Activated naive CD4-positive, alpha-beta T cell treated with anti-CD3 and anti-CD28 coated beads, Interleukin-2, amount 10 ng/mL, durations not matched to agents 7 days and 5 days (primary cell): ENCODE measurements around the gene RNU1-3.
"Not testable (repeated sequence)": the region's sequence is repeated elsewhere in the genome, so short reads cannot be mapped to it uniquely, and the experiment has no call there.

Source experiments
- CTCF ChIA-PET: fragments of 350-600 bp; sonication (Branson Sonifier 250); formaldehyde crosslinking; loops from one replicate; lab custom pipeline; 2021; ENCODE audit warnings: antibody characterized with exemption; lab: Charles Lee
- DNase-seq: peaks from one replicate; pipeline ENCODE4 v3.0.0-alpha.2; 2020
- H3K27ac Mint-ChIP-seq: one replicate; pipeline ENCODE4 v1.8.0; 2021; ENCODE audit warnings: mild to moderate bottlenecking, moderate library complexity, mixed read lengths
- H3K27me3 Mint-ChIP-seq: one replicate; pipeline ENCODE4 v1.8.0; 2021; ENCODE audit warnings: mild to moderate bottlenecking, mixed read lengths
- H3K36me3 Mint-ChIP-seq: one replicate; pipeline ENCODE4 v1.8.0; 2021; ENCODE audit warnings: mixed read lengths
- H3K4me1 Mint-ChIP-seq: one replicate; pipeline ENCODE4 v1.8.0; 2021; ENCODE audit warnings: mixed read lengths
- H3K4me3 Mint-ChIP-seq: one replicate; pipeline ENCODE4 v1.8.0; 2021; ENCODE audit warnings: mild to moderate bottlenecking, moderate library complexity, mixed read lengths
- H3K9me3 Mint-ChIP-seq: one replicate; pipeline ENCODE4 v1.8.0; 2021; ENCODE audit warnings: mixed read lengths

The RNU1-3 gene

DNA sequence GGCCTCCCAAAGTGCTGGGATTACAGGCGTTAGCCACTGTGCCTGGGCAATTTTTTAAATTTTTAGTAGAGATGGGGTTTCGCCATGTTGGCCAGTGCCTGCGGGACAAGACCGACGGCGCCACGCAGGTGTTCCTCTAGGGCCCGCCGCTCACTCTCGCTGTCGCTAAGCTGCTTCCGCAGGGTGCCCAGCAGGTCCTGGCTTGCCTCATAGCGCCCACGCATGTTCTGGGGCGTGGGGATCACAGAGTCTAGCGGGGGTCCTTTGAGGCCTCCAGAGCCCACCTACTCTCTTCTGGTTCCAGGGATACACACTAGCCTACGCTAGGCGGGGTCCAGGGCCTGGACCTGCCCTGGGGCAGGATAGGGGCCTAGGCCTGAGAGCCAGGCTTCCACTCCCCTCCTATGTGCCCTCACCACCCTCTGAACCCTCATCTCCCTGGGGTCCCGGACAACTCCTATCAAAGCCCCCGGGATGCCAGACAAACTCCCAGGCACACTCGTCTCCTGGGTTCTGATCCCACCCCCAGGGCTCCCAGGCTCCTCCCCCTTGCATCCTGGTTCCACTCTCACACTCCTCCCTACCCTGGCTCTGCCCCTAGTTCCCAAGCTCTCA, 36.7 kb downstream of the RNU1-3 start:
- H3K9me3 Mint-ChIP-seq, H3K27me3 Mint-ChIP-seq, H3K27ac Mint-ChIP-seq, H3K4me1 Mint-ChIP-seq, H3K4me3 Mint-ChIP-seq, CTCF ChIA-PET: not testable (repeated sequence)
- DNase-seq = peak; percentile 18
- peaks cover 61% of the 10 kb centered on the region for H3K36me3 Mint-ChIP-seq

DNA sequence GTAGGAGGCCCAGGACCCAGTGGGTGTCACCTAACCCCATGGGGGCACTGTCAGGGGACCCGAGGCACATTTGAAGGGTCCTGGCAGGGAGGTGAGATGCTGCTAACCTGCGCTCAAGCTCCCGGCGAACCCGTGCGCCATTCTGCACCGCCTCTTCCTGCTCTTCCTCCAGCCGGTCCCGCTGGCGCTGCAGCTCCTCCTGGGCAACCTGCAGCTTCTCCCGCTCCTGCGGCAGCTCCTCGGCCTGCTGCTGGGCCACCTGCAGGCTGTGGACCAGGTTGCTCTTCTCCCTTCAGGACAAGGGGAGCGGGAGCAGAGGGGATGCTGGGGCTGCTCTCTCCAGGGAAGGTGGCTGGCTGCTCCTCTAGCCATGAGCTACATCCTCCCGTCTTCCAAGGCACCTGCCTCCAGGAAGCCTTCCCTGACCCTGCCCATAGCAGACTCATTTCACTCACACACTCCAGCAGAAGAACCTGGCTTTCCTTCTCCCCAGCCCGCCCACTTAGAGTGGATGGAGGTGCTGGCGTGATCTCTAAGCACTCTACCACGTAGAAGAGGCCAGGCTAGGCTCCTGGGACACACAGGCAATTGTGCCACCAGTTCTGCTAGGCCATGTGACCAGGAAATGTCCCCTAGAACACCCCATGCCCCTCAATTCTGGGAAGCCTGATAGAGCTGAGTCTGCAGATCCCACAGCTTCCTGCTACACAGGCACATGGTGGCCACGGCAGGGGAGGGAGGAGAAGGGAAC, 38.2 kb downstream of the RNU1-3 start:
- Mint-ChIP-seq H3K36me3 (peaks cover 55% of the 10 kb centered on the region), H3K4me3 (no peak overlapping the region), H3K9me3 (no peaks in the 10 kb centered on the region), H3K27ac (no peak overlapping the region), H3K27me3 (no peaks in the 10 kb centered on the region), H3K4me1 (no peaks in the 10 kb centered on the region)
- peak; percentile 19 for DNase-seq
- CTCF ChIA-PET = interaction anchor here (0.7 kb wide), 1 partner anchor 141 kb away, joined by 3 read pairs; no protein-coding TSS in a partner anchor

DNA sequence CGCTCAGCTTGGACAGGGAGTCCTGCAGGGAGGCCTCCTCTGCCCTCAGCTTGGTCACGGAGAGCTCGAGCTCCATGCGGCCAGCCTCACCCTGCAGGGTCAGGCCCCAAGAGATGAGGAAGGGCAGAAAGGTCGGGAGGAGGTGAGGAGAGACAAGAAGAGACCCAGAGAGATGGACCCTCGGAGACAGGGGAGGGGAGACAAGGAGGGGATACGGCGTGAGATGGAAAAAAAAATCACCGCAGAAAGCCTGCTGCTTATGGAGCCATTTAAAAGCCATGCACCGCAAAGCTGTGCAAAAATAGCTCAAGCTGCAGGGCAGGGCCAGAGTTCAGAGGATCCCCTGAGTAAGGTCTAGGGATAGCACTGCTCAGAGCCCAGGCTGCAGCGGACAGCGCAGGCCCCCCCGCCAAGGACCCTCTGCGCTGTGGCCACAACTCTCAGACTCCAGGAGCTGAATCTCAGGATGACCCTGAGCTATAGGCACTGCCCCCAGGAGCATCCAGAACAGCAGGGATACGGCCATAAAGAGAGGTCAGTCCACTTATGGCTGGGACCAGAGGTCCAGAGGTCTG, 40.3 kb downstream of the RNU1-3 start:
- not testable (repeated sequence) for H3K9me3 Mint-ChIP-seq, H3K27me3 Mint-ChIP-seq, H3K27ac Mint-ChIP-seq, H3K4me1 Mint-ChIP-seq, H3K4me3 Mint-ChIP-seq
- CTCF ChIA-PET = interaction anchor here (0.7 to 2.0 kb wide), 3 partner anchors 9 to 17 kb away, joined by 3 to 9 read pairs (median 7); no protein-coding TSS in a partner anchor
- peaks cover 41% of the 10 kb centered on the region for H3K36me3 Mint-ChIP-seq
- DNase-seq = peak; percentile 19

DNA sequence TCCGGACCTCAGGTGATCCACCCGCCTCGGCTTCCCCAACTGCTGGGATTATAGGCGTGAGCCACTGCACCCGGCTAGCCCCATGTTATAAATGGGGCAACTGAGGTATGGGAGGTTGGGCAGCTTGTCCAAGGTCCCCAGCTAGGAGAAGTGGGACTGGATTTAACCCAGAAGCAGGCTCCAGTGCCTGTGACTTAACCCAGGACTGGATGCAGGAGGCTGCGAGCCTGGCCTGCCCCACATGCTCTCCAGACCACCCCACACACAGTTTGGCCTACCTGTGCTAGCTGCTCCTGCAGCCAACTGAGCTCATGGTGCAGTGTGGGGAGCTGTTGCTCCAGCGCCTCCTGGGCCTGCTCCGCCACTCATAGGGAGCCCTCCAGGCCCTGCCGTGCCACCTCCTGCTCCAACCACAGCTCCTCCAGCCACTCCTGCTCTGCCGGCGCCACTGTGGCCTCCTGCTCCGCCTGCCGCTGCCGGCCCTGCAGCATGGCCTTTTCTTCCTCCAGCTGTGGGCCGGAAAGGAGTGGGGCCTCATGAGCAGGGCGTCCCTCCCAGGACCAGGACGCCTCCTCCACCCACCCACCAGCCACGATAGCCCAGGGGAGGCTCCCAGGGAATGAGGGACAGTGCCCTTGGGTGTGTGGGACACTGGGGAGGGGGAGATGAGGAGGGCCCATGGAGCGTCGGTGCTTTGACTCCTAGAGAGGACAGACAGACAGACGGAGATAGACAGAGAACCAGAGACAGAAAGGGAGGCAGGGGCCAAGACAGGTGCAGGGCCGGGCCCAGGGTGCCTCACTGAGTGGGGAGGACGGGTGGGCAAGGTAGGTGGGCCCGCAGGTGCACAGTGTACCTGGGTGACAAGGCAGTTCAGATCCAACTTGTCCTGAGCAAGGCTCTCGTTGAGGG, 41.0 kb downstream of the RNU1-3 start:
- no peaks in the 10 kb centered on the region for H3K9me3 Mint-ChIP-seq
- H3K27me3 Mint-ChIP-seq = no peaks in the 10 kb centered on the region
- no peaks in the 10 kb centered on the region for H3K4me1 Mint-ChIP-seq
- H3K27ac Mint-ChIP-seq = no peak overlapping the region
- peak; percentile 21 for DNase-seq
- H3K36me3 Mint-ChIP-seq = peaks cover 38% of the 10 kb centered on the region
- H3K4me3 Mint-ChIP-seq = no peak overlapping the region
- CTCF ChIA-PET = interaction anchor here (1.1 to 2.0 kb wide), 8 partner anchors 9 to 83 kb away, joined by 3 to 9 read pairs (median 4); no protein-coding TSS in a partner anchor

DNA sequence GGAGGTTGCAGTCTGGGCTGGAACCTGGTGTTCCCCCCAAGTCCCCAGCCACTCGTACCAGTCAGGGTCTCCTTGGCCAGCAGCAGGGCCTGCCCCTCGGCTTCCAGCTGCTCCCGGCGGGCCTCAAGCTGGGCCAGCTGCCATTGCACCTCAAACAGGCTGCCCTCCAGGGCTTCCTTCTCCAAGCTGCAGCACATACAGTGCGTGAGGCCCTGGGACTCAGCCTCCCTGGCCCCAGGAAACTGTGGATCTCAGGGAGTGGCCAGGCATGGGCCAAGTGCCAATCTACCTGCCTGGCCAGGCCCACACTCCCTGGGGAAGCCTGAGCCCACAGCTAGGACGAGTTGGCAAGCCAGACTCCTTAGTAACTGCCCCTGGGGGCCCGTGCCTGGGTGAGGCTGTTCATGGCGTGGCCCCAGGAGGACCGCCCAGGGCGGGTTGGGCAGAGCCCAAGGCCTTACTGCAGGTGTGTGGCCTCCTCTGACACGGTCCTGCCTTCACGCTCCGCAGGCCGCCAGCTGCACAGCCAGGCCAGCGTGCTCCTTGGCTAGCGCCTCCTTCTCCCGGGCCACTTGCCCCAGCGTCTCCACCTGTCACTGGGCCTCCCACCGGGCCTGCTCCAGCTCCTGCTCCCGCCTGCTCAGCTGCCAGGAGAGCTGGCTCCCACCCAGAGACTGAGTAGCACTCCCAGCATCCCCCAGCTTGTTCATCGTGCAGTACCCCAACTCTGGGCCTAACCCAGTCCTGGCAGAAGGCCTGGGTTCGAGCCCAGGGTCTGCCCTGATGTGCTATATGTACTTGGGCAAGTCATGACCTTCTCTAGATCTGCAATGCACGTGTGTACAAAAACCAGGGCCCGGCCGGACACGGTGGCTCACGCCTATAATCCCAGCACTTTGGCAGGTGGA, 42.7 kb downstream of the RNU1-3 start:
- not testable (repeated sequence) for H3K9me3 Mint-ChIP-seq, H3K4me1 Mint-ChIP-seq, H3K27me3 Mint-ChIP-seq, H3K4me3 Mint-ChIP-seq, H3K27ac Mint-ChIP-seq
- peaks cover 29% of the 10 kb centered on the region for H3K36me3 Mint-ChIP-seq
- peak; percentile 20 for DNase-seq
- CTCF ChIA-PET = interaction anchor here (0.6 to 2.0 kb wide), 11 partner anchors 8 to 327 kb away, joined by 3 to 9 read pairs (median 4); no protein-coding TSS in a partner anchor

DNA sequence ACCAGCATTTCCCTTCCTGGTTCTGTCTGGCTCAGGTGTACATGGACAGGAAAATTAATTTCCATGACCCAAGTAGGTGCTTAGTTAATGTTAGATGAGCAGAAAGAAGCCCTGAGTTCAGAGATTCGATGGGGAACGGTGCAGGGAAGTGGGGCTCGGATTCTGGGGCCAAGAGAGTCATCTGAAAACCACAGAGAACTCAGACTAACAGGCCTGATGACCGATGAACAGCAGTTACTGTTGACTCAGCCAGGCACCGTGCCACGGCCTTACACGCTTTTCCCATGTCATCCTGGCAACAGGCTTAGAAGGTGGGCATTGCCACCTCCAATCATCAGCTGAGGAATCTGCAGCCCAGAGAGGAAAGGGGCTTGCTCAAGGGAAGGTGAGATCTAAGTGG, 43.4 kb downstream of the RNU1-3 start:
- not testable (repeated sequence) for H3K4me3 Mint-ChIP-seq, H3K27me3 Mint-ChIP-seq, H3K27ac Mint-ChIP-seq, H3K9me3 Mint-ChIP-seq, H3K4me1 Mint-ChIP-seq
- CTCF ChIA-PET = interaction anchor here (3.0 to 3.2 kb wide), 3 partner anchors 11 to 328 kb away, joined by 13 to 27 read pairs (median 16); no protein-coding TSS in a partner anchor
- peak; percentile 20 for DNase-seq
- peaks cover 23% of the 10 kb centered on the region for H3K36me3 Mint-ChIP-seq

DNA sequence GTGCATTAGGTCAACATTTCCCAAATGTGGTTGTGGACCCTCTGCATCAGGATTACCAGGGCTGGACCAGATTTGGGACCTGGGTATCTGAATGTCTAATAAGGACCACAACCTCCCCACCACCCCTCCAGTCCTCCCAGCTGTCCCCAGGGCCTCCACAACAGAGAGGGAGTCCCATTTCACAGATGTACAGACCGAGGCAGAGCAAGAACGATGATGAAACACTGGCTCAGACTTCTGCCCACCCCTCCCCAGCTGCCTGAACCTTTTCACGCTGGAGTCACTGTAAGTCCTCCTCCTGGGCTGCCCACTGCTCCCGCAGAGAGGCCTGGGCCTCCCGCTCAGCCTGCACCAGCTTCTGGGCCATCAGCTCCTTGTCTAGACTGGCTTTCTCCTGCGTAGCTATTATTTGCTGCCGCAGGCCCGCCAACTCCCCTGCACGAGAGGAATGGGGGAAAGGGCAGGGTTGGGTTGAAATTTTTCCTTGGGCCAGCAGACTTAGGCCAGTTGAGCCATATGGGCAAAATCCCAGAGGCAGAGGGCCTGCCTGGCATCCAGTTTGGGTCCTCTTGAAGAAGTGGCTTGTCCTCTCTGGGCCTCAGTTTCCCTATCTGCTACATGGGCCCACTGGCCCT, 45.0 kb downstream of the RNU1-3 start:
- H3K36me3 Mint-ChIP-seq = peaks cover 15% of the 10 kb centered on the region
- H3K27ac Mint-ChIP-seq, H3K27me3 Mint-ChIP-seq, H3K9me3 Mint-ChIP-seq, H3K4me1 Mint-ChIP-seq, H3K4me3 Mint-ChIP-seq: not testable (repeated sequence)
- peak; percentile 21 for DNase-seq
- CTCF ChIA-PET = interaction anchor here (0.6 to 3.2 kb wide), 8 partner anchors 10 to 400 kb away, joined by 3 to 27 read pairs (median 14); no protein-coding TSS in a partner anchor

DNA sequence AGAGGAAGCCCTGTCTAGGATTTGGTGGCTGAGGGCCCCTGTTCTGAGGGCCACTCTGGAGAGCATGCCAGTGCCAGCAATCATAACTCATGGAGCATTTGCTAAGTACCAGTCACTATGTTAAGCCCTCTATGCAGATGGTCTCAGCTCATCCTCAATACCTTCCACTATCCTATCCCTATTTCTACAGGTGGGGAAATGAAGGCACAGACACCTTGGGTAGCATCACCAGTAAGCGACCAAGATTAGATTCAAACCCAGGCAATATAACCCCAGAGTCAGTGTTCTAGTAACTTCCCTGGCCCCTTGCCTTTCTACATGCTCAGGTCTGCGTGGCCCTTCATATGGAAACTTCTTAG, 45.5 kb downstream of the RNU1-3 start:
- peaks cover 12% of the 10 kb centered on the region for H3K36me3 Mint-ChIP-seq
- DNase-seq = no peak
- no peaks in the 10 kb centered on the region for H3K4me1 Mint-ChIP-seq
- no peaks in the 10 kb centered on the region for H3K9me3 Mint-ChIP-seq
- H3K4me3 Mint-ChIP-seq = no peak overlapping the region
- no peaks in the 10 kb centered on the region for H3K27me3 Mint-ChIP-seq
- CTCF ChIA-PET = interaction anchor here (0.7 to 3.2 kb wide), 15 partner anchors 9 to 339 kb away, joined by 3 to 27 read pairs (median 5); partner anchors contain the start of gene NECAP2
- H3K27ac Mint-ChIP-seq = no peak overlapping the region

DNA sequence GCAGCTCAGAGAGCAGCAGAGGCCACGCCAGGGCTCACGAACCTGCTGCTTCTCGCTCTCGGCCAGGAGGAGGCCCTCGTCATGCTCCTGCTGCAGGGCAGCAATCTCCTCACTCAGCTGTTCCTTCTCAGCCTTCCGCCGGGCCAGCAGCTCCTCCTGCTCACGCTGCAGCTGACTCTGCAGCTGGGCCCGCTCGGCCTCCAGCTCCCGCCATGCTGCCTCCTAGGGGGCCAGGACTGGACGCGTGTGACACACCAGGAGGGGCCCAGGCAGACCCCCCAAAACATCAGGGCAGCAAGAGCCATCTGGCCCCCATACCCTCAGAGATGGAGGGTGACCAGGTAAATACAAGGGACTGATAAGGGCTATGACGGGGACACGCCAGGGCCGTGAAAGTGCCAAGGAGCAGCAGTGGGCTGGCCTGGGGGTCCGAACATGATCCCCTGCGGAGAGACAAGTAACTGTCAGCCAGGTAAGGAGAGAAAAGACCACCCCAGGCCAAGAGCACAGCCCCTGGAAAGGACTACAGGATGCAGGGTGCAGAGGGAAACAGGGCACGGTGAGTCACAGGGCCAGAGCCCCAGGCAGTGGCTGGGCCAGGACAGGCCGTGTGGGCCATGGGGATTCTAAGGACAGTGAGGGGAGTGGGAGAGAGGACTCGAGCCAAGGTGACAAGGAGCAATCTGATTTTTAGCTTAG, 46.8 kb downstream of the RNU1-3 start:
- H3K36me3 Mint-ChIP-seq, H3K4me3 Mint-ChIP-seq, H3K27ac Mint-ChIP-seq, H3K9me3 Mint-ChIP-seq, H3K4me1 Mint-ChIP-seq, H3K27me3 Mint-ChIP-seq: not testable (repeated sequence)
- DNase-seq = peak; percentile 19
- CTCF ChIA-PET = interaction anchor here (0.9 to 3.2 kb wide), 9 partner anchors 8 to 341 kb away, joined by 3 to 20 read pairs (median 9); no protein-coding TSS in a partner anchor

DNA sequence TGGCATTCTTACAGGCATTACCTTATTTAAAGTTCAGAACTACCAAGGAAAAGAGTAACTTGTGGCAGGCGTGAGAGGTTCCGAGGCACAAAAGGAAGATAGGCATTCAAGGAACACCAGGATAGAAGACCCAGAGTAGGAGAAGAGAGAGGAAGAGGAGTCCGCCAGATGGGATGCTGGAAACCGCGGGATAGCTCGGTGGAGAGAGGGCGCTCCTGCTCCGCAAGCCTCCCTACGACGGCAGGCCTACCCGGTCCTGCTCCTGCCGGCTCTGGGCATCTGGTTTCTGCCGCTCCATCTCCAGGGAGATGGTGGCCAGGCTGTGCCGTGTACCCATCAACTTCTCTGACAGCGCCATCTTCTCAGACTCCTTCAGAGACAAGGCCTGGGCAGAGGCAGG, 48.0 kb downstream of the RNU1-3 start:
- Mint-ChIP-seq H3K9me3 (no peaks in the 10 kb centered on the region), H3K27ac (no peak overlapping the region), H3K36me3 (no peaks in the 10 kb centered on the region), H3K4me1 (no peaks in the 10 kb centered on the region), H3K27me3 (no peaks in the 10 kb centered on the region), H3K4me3 (no peak overlapping the region)
- peak; percentile 19 for DNase-seq
- CTCF ChIA-PET = interaction anchor here (0.9 to 1.1 kb wide), 2 partner anchors 15 to 333 kb away, joined by 3 to 4 read pairs; no protein-coding TSS in a partner anchor

DNA sequence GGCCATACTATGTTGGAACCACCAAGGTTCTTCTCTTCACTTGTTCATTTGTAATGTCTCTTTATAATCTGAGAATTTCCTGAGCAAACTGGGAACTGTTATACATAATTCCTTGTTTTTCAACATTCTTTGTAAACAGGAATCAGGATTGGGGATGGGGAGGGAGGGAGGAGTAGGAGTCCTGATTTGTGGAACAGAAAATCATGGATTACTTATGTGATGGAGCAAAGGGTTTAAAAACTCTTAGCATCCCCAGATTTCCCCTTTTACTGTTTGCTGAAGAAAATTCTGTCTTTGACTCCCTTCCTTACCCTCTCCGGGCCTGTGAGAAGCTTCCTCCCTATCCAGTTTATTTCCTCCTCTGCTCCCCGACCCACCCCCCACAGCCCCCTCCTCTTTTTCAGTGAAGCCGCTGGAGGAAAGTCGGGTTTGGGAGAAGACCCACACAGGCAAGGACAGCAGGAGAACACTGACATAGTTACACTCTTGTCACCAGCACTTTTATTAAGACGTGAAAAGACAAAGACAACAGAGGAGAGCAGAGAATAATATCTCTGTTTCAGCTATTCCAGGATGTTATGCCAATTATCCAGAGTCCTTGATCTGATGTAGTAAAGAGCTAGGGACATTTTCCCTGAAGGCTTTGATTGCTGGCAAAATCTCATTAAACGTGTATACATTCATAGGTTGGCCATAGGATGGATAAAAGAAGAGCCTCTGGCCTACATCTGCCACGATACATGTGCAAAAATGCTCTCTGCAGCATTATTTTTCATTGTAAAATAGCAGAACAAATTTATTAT, 48.8 kb downstream of the RNU1-3 start:
- no peaks in the 10 kb centered on the region for H3K36me3 Mint-ChIP-seq
- CTCF ChIA-PET = interaction anchor here (0.9 to 1.1 kb wide), 2 partner anchors 14 to 334 kb away, joined by 3 to 4 read pairs; no protein-coding TSS in a partner anchor
- H3K27me3 Mint-ChIP-seq = no peaks in the 10 kb centered on the region
- no peaks in the 10 kb centered on the region for H3K4me1 Mint-ChIP-seq
- no peak overlapping the region for H3K4me3 Mint-ChIP-seq
- no peak overlapping the region for H3K27ac Mint-ChIP-seq
- H3K9me3 Mint-ChIP-seq = no peaks in the 10 kb centered on the region
- no peak for DNase-seq
